Esophagus squamous epithelium (tissue), 4 donors: ENCODE results near the gene HIPK3.

Experiments
- CTCF ChIP-seq, 6 experiments: fragments of 450-650 bp in 4 of 6; fragments of 200-600 bp in 2 of 6; sonication (generic) in 2 of 6; IDR thresholded peaks; one replicate each; pipeline ENCODE4 v1.5.1; 2016 to 2019; ENCODE audit warnings: antibody characterized with exemption in 6 of 6, mild to moderate bottlenecking in 4 of 6, moderate library complexity in 4 of 6
- POLR2A ChIP-seq, 4 donors: fragments of 450-650 bp; IDR thresholded peaks; one replicate each; pipeline ENCODE4 v1.6.1; 2017; ENCODE audit warnings: antibody characterized with exemption in 4 of 4, mild to moderate bottlenecking in 4 of 4, moderate library complexity in 3 of 4

GRCh38 chr11:33256031-33256812 lies 959 bp upstream of the HIPK3 start:
- TF ChIP-seq CTCF (IDR thresholded peaks at IDR 0.05) (no peak), POLR2A (IDR thresholded peaks at IDR 0.05) (no peak)
